Neural cell (in vitro differentiated cells): ENCODE data around the gene RBM4. TPM values are rescaled to one million over a fixed set of nuclear protein-coding genes. Genes with fewer than 3 reads are reported as not detected.
A peak's percentile ranks its signal among the peaks of the same experiment; 100 is the strongest.

Experiments
- H2AFZ ChIP-seq: fragments of 200-600, 300-800 bp; sonication (generic), shearing (Covaris generic); 2 replicates; pipeline ENCODE4 v1.6.0; 2014; ENCODE audit warnings: low read depth, mild to moderate bottlenecking, antibody characterized with exemption, low read length, moderate library complexity
- H3F3A ChIP-seq: fragments of 200-600 bp; shearing (Covaris generic); 2 replicates; pipeline ENCODE4 v1.6.1; 2016; ENCODE audit warnings: mild to moderate bottlenecking, moderate library complexity, mixed read lengths, antibody characterized with exemption, low read length; ENCODE audit not compliant: insufficient read depth, poor library complexity, severe bottlenecking
- H3K27ac ChIP-seq: fragments of 200-600, 300-800 bp; sonication (generic), shearing (Covaris generic); 2 replicates; pipeline ENCODE4 v1.5.1; 2014; ENCODE audit warnings: mild to moderate bottlenecking, low read length, moderate library complexity
- H3K27me3 ChIP-seq: fragments of 300-800, 200-600 bp; sonication (generic), shearing (Covaris generic); 2 replicates; pipeline ENCODE4 v1.6.0; 2014; ENCODE audit warnings: mild to moderate bottlenecking, low read depth, low read length, moderate library complexity; ENCODE audit not compliant: insufficient read depth
- H3K36me3 ChIP-seq: fragments of 300-800, 200-600 bp; sonication (generic), shearing (Covaris generic); 2 replicates; pipeline ENCODE4 v1.5.1; 2014; ENCODE audit warnings: mild to moderate bottlenecking, antibody characterized with exemption, low read length, moderate library complexity; ENCODE audit not compliant: insufficient read depth
- H3K4me2 ChIP-seq: fragments of 300-800, 200-600 bp; sonication (generic), shearing (Covaris generic); 2 replicates; pipeline ENCODE4 v1.6.0; 2014; ENCODE audit warnings: mild to moderate bottlenecking, low read length
- H3K4me3 ChIP-seq: fragments of 300-800, 200-600 bp; sonication (generic), shearing (Covaris generic); 2 replicates; pipeline ENCODE4 v1.5.1; 2014; ENCODE audit warnings: mild to moderate bottlenecking, low read length, moderate library complexity
- H3K79me2 ChIP-seq: fragments of 200-600 bp; shearing (Covaris generic); replicated peaks from 2 replicates; pipeline ENCODE4 v1.6.0; 2014; ENCODE audit warnings: mild to moderate bottlenecking, low read length, moderate library complexity; ENCODE audit not compliant: insufficient read depth
- H3K9ac ChIP-seq: fragments of 300-800, 200-600 bp; sonication (generic), shearing (Covaris generic); 2 replicates; pipeline ENCODE4 v1.6.1; 2016; ENCODE audit warnings: mild to moderate bottlenecking, low read length, mixed read lengths
- H3K9me2 ChIP-seq: fragments of 200-600 bp; shearing (Covaris generic); 2 replicates; pipeline ENCODE4 v1.6.1; 2016; ENCODE audit warnings: mild to moderate bottlenecking, low read length, mixed read lengths; ENCODE audit not compliant: insufficient read depth
- H3K9me3 ChIP-seq: fragments of 200-600, 300-800 bp; sonication (generic), shearing (Covaris generic); 2 replicates; pipeline ENCODE4 v1.6.1; 2016; ENCODE audit warnings: mild to moderate bottlenecking, mixed run types, low read length, moderate library complexity, mixed read lengths
- H4K20me1 ChIP-seq: fragments of 200-600 bp; shearing (Covaris generic); 2 replicates; pipeline ENCODE4 v1.6.1; 2016; ENCODE audit warnings: mild to moderate bottlenecking, mixed run types; ENCODE audit not compliant: insufficient read depth
- EP300 ChIP-seq: fragments of 450-650 bp; conservative IDR thresholded peaks from 2 replicates; pipeline ENCODE4 v1.6.1; 2014; ENCODE audit warnings: antibody characterized with exemption, mild to moderate bottlenecking, moderate library complexity; ENCODE audit not compliant: poor library complexity, severe bottlenecking
- EZH2 ChIP-seq: fragments of 200-600, 300-800 bp; shearing (Covaris generic), sonication (generic); IDR thresholded peaks from 2 replicates; pipeline ENCODE4 v1.6.1; 2014; ENCODE audit warnings: antibody characterized with exemption, low read length, borderline replicate concordance, mild to moderate bottlenecking; ENCODE audit not compliant: insufficient read depth, poor library complexity, severe bottlenecking
- MXI1 ChIP-seq: fragments of 450-650 bp; conservative IDR thresholded peaks from 2 replicates; pipeline ENCODE4 v1.6.1; 2014; ENCODE audit warnings: antibody characterized with exemption, mild to moderate bottlenecking; ENCODE audit not compliant: poor library complexity, severe bottlenecking
- POLR2AphosphoS5 ChIP-seq: IDR thresholded peaks from 2 replicates; pipeline ENCODE4 v1.6.1; 2012
- RAD21 ChIP-seq: fragments of 450-650 bp; conservative IDR thresholded peaks from 2 replicates; pipeline ENCODE4 v1.6.1; 2014; ENCODE audit warnings: antibody characterized with exemption, mild to moderate bottlenecking, moderate library complexity
- REST ChIP-seq: IDR thresholded peaks from 2 replicates; pipeline ENCODE4 v1.6.1; 2012; ENCODE audit warnings: borderline replicate concordance
- SMC3 ChIP-seq: fragments of 450-650 bp; conservative IDR thresholded peaks from 2 replicates; pipeline ENCODE4 v1.6.1; 2014; ENCODE audit warnings: antibody characterized with exemption, mild to moderate bottlenecking, moderate library complexity; ENCODE audit not compliant: poor library complexity
- TAF1 ChIP-seq: IDR thresholded peaks from 2 replicates; pipeline ENCODE4 v1.6.1; 2012; ENCODE audit warnings: low read depth
- polyA plus RNA-seq: library from polyadenylated mRNA; depleted of rRNA; stranded (reverse); fragments of >200 nt; gene quantifications from 2 replicates; pipeline ENCODE4 v1.2.3, GENCODE V29; 2014
- TF ChIP-seq, protein P1 (sequence below): fragments of 450-650 bp; IDR thresholded peaks from 2 replicates; pipeline ENCODE4 v1.5.1; 2014; ENCODE audit warnings: antibody characterized with exemption, mild to moderate bottlenecking, moderate library complexity; ENCODE audit not compliant: poor library complexity, severe bottlenecking

RBM4 gene
- polyA plus RNA-seq, 1 donor from 2014 or later: 456 TPM

GRCh38 chr11:66593650-66594049 lies 44.9 kb upstream of the RBM4 start:
- H3K9me2 ChIP-seq: no peaks in the 10 kb centered on the region
- peak overlapping the region; percentile 39 for H3K4me2 ChIP-seq
- no peak overlapping the region for H3K27ac ChIP-seq
- no peaks in the 10 kb centered on the region for H3F3A ChIP-seq
- H3K4me3 ChIP-seq: peak overlapping the region; percentile 70
- H3K9me3 ChIP-seq: peaks cover 18% of the 10 kb centered on the region
- no peaks in the 10 kb centered on the region for H3K79me2 ChIP-seq
- H3K27me3 ChIP-seq: no peaks in the 10 kb centered on the region
- H3K36me3 ChIP-seq: no peaks in the 10 kb centered on the region
- no peak overlapping the region for H3K9ac ChIP-seq
- TF ChIP-seq SMC3 (no peak), REST (no peak), MXI1 (no peak), POLR2AphosphoS5 (no peak), TAF1 (no peak), RAD21 (no peak), EZH2 (no peak), EP300 (no peak)
- TF ChIP-seq, protein P1, sequence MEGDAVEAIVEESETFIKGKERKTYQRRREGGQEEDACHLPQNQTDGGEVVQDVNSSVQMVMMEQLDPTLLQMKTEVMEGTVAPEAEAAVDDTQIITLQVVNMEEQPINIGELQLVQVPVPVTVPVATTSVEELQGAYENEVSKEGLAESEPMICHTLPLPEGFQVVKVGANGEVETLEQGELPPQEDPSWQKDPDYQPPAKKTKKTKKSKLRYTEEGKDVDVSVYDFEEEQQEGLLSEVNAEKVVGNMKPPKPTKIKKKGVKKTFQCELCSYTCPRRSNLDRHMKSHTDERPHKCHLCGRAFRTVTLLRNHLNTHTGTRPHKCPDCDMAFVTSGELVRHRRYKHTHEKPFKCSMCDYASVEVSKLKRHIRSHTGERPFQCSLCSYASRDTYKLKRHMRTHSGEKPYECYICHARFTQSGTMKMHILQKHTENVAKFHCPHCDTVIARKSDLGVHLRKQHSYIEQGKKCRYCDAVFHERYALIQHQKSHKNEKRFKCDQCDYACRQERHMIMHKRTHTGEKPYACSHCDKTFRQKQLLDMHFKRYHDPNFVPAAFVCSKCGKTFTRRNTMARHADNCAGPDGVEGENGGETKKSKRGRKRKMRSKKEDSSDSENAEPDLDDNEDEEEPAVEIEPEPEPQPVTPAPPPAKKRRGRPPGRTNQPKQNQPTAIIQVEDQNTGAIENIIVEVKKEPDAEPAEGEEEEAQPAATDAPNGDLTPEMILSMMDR: no peak
- H2AFZ ChIP-seq: no peak overlapping the region
- no peaks in the 10 kb centered on the region for H4K20me1 ChIP-seq

- H3K36me3 ChIP-seq: no peaks in the 10 kb centered on the region
- no peaks in the 10 kb centered on the region for H3F3A ChIP-seq
- H4K20me1 ChIP-seq: no peaks in the 10 kb centered on the region
- no peak overlapping the region for H3K4me3 ChIP-seq
- H3K9me2 ChIP-seq: no peaks in the 10 kb centered on the region
- H3K9me3 ChIP-seq: peaks cover 14% of the 10 kb centered on the region
- H3K27ac ChIP-seq: no peak overlapping the region
- TF ChIP-seq SMC3: no peak
- TF ChIP-seq MXI1: no peak
- TF ChIP-seq RAD21: no peak
- no peak for TF ChIP-seq TAF1
- no peak for TF ChIP-seq REST
- no peak for TF ChIP-seq EZH2
- TF ChIP-seq, protein P1: no peak
- TF ChIP-seq POLR2AphosphoS5: no peak
- no peak for TF ChIP-seq EP300
- no peaks in the 10 kb centered on the region for H3K79me2 ChIP-seq
- no peaks in the 10 kb centered on the region for H3K27me3 ChIP-seq
- H3K9ac ChIP-seq: no peak overlapping the region
- no peak overlapping the region for H2AFZ ChIP-seq
- no peak overlapping the region for H3K4me2 ChIP-seq
These were observed 43.1 kb upstream of the RBM4 start for GRCh38 chr11:66595245-66595904.
